ENCODE measurements around the gene FDPS.
"Not testable (repeated sequence)": the region's sequence is repeated elsewhere in the genome, so short reads cannot be mapped to it uniquely, and the experiment has no call there.

FDPS gene

GRCh38 chr1:155286544-155286943 lies 22.1 kb upstream of the FDPS start:
- DNase-seq, result no peak

DNA sequence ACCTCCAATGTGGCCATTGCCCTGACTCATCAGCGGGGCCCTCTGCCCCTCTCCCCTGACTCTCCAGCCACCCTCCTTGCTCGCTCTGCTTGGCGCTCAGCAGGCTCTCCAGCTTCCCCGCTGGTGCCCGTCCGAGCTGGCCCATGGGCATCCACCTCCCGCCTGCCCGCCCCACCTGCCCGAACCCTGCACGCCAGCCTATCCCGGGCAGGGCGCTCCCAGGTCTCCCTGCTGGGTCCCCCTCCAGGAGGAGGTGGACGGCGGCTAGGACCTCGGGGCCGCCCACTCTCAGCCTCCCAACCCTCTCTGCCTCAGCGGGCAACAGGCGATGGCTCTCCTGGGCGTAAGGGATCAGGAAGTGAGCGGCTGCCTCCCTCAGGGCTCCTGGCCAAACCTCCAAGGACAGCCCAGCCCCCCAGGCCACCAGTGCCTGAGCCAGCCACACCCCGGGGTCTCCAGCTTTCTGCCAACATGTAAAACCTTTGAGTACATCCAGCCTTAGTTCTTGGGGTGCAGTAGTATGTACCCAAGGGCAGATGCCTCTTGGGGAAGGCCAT lies 20.6 kb upstream of the FDPS start:
- DNase-seq, result no peak

- DNase-seq, result not testable (repeated sequence)
Observed at GRCh38 chr1:155291006-155291405, 17.7 kb upstream of the FDPS start.

DNA sequence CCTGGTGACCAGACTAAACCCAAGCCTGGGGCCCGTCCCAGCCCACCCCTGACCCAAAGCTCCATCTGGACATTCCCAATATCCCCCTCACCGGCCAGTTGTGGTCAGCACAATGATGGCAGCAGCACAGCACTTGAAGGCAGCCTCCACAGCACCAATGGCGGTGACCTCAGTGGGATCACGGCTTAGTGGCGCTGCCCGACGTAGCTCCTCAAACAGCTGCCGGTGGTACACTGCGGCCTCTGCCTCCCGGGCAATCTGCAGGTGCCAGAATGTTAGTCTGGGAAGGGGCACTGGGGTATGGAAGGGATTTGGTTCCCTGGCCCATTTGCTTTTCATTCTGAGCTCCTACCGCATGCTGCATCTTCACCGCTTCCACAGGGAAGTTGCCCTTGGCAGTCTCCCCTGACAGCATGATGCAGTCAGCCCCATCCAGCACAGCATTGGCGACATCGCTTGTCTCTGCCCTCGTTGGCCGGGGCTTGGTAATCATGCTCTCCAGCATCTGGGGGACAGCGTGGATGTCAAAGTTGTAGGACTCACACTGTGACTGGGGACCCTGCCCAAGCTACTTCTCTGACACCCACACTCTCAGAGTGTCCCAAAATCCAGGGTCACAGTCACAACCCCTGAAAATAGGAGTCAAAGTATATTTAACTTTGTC lies 15.4 kb upstream of the FDPS start:
- DNase-seq, result no peak

DNA sequence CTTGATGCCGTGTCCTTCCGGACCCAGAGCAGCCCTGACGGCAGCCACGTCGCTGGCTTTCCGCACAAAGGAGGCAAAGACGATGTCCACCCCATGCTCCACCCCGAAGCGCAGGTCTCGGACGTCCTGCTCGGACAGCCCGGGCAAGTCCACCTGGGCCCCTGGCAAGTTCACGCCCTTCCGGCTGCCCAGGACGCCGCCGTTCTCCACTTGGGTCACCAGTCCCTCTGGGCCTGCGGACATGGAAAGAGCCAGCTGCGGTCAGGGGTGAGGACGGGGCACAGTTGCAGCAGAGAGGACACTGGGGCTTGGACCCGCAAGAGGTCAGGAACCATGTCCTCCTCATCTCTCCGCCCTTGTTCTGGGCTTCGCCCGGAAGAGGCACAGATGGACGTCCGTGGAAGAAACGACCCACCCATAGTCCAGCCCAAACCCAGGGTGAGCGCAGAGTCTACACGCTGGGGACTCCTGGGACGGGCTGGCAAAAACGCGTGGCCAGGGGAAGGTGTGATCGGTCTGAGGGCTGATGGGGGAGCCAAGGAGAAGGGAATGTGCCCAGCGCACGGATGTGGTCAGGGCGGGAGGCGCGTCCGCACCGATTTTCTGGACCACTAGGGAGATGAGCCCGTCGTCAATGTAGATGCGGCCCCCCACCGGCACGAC lies 14.0 kb upstream of the FDPS start:
- no peak for DNase-seq

GRCh38 chr1:155295183-155295941 lies 13.3 kb upstream of the FDPS start:
- DNase-seq, result no peak

DNA sequence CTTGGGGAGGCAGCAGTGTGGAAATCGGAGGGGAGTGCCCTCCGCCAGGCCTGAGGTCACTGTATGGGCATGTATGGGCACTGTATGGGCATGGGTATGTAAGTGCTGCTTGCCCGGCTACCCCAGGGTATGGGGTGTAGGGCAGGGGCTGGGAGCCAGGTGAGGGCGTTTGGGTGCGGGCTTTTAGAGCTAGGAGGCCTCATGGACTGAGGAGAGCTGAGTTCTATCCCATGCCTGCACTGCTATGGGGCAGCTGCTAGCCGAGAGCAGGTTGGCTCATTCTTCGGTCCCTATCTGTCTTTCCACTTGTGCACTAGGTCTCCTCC lies 12.8 kb upstream of the FDPS start:
- no peak for DNase-seq

DNA sequence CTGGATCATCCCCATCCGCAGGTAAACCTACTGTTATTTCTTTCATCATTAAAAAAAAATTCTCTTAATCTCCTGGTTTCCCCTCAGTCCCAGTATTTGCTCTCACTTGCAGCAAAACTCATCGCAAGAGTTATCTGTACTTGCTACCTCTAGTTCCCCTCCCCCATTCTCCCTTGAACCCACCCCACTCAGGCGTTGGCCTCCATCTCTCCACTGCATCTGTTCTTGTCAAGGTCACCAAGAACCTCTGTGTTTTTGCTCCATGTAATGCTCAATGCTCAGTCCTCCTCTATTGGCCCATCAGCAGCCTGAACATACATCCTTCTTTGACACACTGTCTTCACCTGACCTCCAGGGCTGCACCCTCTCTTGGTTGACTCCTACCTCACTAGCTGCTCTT lies 12.0 kb upstream of the FDPS start:
- DNase-seq, result no peak

- no peak for DNase-seq
Observed at GRCh38 chr1:155297384-155297783, 11.3 kb upstream of the FDPS start.

DNA sequence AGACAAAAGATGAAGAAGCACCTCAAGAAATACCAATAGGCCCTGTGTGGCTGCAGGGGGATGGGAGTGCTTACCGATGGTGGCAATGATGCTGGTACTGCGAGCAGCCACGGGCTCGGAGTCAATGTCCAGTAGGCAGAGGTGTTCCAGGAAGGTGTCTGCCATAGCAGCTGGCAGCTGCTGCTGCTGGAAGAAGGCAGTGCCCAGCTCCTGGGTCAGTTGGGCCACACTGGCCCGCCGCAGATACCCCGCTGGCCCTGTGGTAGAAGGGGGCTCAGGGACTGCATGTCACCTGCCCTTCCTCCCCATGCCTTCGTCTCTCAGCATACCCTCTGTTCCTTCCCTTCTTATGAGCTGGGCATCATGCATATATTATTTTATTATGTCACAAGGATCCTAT lies 8.6 kb upstream of the FDPS start:
- no peak for DNase-seq

DNA sequence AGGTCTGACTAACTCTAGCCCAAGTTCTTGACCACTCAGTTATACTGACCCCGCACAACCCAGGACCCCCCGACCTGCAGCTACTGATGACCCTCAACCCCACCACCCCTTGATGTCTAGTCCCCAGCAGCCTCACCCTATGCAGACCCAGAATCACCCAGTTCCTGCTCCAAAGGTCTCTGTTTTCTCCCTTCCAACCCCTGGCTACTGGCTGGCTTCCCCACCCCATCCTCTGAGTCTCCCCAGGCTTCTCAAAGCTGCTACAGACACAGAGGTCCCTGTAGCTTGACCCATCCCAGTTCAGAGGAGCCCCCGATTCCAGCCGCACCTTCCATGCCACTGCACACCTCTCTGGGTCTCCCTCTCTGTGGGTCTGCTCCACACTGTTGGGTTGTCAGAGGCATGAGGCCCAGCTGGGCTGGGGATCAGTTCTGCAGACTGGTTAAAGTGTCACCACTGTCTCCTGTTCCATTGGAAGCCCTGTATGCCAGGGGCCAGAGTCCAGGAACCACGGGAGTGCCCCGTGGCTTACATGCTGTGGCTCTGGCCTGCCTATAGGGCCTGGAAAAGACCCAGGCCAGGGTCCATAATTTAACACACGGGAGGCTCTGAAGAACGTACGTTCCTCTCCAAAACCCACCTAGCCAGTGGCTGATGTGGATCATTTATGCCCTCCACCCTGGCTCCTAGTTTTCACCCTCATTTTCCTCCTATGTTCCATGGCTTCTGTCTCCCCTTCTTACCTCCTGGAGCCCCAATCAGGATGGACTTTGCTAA lies 7.9 kb upstream of the FDPS start:
- DNase-seq, result no peak

DNA sequence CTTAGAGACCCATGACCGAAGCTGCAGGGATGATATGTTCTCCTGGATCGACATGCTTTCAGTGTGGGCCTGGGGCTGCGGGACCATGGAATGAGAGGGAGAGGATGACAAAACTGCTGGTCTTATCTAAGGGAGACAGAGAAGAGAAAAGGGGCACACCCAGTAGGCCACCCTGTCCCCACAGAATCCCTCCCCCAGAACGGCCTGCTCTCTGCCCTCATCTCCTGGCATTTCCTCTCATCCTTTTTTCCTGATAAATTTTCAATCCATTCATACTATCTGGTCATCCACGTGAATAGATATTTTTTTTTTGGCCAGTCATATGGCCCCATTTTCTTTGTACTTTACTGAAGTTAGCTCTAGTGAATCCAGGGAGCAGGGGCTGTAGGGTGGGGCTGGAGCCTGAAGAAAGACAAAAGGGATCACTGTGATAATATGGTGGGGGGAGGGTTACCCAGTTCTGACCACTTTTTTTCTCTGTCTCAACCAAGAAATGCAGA lies 7.3 kb upstream of the FDPS start, which contains the start of gene PKLR:
Gene PKLR (minus strand): TSS at position 97 of the 500 bp plus-strand sequence. CDS start 43 bp downstream, at position 54.
- peak; percentile 53 for DNase-seq

- DNase-seq, result no peak
Observed at GRCh38 chr1:155304558-155305063, 4.1 kb upstream of the FDPS start.

GRCh38 chr1:155305881-155306391 lies 2.7 kb upstream of the FDPS start:
- no peak for DNase-seq

DNA sequence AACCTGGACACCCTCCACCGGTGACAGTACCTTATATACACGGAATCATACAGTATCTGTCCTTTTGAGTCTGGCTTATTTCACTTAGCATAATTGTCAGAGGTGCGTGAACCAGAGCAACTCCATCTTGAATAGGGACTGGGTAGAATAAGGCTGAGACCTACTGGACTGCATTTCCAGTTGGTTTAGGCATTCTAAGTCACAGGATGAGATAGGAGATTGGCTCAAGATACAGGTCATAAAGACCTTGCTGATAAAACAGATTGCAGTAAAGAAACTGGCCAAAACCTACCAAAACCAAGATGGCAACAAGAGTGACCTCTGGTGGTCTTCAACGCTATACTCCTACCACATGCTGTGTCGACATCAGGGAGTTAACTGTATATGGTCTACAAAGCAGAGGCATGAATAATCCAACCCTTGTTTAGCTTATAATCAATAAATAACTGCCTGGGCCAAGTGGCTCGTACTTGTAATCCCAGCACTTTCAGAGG lies 1.4 kb upstream of the FDPS start:
- DNase-seq, result peak; percentile 87

DNA sequence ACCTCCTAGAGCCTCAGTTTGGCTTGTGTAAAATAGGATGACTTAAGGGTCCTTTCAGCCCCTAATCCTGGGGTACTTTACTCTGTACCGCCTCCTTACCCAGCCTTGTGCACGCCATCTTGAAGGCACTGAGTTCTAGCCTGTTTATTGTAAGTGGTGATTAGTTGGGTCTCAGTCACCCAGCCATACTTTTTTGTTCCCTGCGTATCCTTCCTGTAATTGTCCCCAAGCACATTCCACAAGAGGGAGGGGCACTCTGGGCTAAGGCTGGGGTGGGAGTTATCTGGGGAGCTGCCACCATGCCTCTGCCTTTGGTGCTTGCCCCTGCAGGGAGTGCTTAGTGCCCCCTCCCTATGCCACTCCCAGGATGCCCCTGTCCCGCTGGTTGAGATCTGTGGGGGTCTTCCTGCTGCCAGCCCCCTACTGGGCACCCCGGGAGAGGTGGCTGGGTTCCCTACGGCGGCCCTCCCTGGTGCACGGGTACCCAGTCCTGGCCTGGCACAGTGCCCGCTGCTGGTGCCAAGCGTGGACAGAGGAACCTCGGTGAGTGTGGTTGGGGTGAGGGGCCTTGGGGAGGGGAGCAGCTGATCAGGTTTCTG lies 856 bp downstream of the FDPS start:
- no peak for DNase-seq

DNA sequence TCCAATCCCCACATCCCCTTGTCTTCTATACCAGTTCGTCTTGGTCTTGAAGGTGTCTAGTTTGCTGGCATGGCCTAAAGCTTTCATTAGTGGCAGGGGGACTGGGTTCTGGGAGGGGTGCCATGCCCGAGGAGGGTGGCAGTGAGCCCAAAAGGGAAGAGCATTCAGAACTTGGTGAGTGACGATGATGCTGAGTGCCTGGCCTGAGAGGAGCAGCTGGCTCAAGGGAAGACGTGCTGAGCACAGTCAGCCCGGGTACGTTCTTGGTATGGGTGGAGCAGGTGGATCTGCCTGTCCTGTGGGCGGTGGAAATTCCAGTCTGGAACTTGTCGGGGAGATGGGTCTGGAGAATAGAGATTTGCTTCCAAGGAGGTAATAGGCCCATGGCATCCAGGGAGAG lies 4.6 kb downstream of the FDPS start:
- no peak for DNase-seq

GRCh38 chr1:155316922-155317321 lies 8.3 kb downstream of the FDPS start:
- DNase-seq, result no peak

GRCh38 chr1:155318082-155318481 lies 9.4 kb downstream of the FDPS start:
- no peak for DNase-seq

DNA sequence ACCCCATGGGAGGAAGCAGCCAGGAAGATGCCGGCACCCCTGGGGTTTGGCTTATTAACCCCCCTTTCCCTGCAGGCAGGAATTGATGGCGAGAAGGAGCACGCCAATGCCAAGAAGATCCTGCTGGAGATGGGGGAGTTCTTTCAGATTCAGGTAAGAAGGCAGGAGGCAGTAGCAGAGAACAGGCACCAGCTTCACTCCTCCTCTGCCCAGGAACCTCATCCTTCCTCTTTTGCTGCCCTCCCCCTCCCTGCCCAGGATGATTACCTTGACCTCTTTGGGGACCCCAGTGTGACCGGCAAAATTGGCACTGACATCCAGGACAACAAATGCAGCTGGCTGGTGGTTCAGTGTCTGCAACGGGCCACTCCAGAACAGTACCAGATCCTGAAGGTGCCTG lies 10.9 kb downstream of the FDPS start:
- DNase-seq, result no peak

GRCh38 chr1:155320252-155320651 lies 11.6 kb downstream of the FDPS start:
- no peak for DNase-seq
